HG03060 (cell line): Measurements from ENCODE around the gene KLHL33.

ENCODE experiments used
- ATAC-seq: cut with Tn5 transposase; IDR thresholded peaks from one replicate; pipeline ENCODE4 v1.9.1; 2021; ENCODE audit warnings: low read depth, moderate number of reproducible peaks; ENCODE audit not compliant: unreplicated experiment

Gene KLHL33

GRCh38 chr14:20415782-20416206 lies 20.2 kb downstream of the KLHL33 start:
- ATAC-seq, result no peak

GRCh38 chr14:20413744-20414082 lies 22.3 kb downstream of the KLHL33 start:
- ATAC-seq, result no peak

- no peak for ATAC-seq
Observed at GRCh38 chr14:20412876-20413743, 22.9 kb downstream of the KLHL33 start, which contains the start of gene TEP1. TEP1 (minus strand) TSS chr14:20413501; CDS start chr14:20408439, 5,062 bp downstream.

DNA sequence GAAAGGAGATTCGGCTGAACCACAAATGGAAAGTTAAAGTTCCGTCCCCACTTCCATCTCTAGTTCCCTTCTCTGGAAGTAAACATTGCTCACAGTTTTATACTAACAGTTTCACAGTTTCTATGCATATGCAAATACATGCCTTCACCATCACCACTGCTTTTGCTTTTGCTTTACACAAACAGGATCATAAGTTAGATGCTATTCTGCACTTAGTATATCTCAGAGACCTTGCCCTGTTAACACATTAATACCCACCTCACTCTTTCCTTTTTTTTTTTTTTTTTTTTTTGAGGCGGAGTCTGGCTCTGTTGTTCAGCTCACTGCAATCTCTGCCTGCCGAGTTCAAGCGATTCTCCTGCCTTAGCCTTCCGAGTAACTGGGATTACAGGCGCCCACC lies 23.6 kb downstream of the KLHL33 start:
- ATAC-seq, result peak; percentile 50

DNA sequence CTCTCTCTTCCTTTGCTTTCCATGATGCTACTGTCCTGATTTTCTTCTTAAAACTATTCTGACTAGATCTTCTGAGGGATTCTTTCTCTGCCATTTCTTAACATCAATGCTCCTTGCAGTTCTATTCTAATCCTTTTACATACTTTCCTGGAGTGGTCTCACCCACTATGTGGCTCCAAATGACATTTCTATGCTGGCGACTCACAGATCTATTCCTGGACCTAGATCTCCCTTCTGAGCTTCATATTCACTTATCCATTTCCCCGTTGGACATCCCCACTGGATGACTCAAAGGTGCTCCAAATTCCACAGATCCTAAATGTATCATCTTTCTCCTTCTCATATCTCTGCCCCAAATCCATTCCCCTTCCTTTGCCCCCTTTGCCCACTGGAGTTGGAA lies 26.7 kb downstream of the KLHL33 start:
- ATAC-seq, result no peak

DNA sequence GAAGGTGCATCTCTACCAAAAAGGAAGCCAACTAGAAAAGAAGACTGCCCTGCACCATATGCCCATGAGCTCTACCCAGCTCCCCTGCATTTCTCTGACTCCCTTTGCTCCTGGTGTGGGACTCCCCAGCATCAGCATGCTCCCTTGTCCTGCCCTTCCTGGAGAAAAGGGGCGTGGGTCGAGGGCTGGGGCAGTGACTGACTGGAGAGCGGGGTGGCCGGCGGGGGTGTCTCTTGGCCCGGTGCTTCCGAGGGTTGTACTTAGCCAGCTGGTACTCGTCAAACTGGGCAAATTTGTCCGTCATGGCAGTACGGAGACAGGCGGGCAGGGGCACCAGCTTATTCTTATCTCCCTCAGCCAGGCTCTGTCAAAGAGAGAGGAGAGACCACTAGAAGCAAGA lies 32.4 kb downstream of the KLHL33 start:
- ATAC-seq, result no peak

DNA sequence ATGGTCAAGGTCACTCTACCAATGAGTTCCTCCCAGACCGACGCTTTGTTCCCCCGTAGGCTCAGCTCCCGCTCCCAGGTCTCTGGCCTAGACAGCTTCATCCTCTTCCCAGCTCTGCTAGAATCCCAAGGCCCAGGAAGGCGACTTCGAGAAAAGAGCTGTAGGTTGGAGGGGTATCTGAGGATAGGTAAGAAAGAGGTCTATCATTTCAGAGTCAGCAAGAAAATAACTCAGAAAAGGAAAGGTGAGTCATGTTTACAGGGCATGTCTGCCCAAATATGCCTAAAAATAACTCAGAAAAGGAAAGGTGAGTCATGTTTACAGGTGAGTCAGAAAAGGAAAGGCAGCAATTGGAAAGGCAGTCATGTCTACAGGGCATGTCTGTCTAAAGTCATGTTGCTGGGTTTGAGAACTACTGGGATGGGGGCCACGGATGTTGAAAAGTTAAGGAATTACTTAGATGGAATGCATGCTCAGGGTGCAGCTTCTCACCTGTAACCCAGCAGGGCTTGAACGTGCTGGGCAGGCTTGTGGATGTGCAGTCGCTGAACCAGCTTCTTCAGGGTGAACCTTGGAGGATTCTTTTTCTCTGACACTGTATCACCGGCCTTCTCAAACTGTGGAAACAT lies 34.9 kb downstream of the KLHL33 start:
- no peak for ATAC-seq

DNA sequence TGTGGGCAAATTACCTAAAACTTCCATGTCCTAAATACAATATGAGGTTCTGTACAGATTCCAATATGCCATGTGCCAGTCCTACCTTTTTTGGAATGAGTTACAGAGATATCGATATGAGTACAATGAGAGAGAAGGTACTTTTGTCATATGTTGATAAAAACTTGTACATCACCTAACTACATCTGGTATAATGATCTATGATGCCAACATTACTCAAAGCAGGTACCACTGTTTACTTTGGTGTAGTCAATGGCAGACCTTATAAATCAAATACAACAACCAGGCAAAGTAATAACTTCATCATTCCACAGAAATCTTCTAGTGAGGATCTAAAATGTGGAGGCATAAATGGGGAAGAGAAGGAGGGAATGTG lies 35.4 kb downstream of the KLHL33 start:
- ATAC-seq, result no peak

DNA sequence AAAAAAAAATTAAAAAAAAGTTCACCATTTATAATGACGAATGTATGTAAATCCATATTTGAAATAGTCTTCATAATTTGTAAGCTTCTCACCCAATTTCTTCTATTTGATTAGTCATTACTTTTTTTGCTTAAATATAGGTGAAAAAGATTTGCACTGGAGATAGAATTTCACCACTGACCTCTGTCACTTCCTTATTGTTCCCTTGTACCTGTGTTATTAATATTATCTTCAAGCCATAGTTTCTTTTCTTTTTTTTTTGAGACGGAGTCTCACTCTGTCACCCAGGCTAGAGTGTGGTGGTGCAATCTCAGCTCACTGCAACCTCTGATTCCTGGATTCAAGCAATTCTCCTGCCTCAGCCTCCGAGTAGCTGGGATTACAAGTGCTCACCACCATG lies 38.5 kb downstream of the KLHL33 start:
- no peak for ATAC-seq

GRCh38 chr14:20391505-20391904 lies 44.5 kb downstream of the KLHL33 start:
- no peak for ATAC-seq

GRCh38 chr14:20388159-20388558 lies 47.8 kb downstream of the KLHL33 start:
- ATAC-seq, result no peak

GRCh38 chr14:20387576-20387975 lies 48.4 kb downstream of the KLHL33 start:
- ATAC-seq, result no peak

- ATAC-seq, result no peak
Observed at GRCh38 chr14:20386276-20386855, 49.6 kb downstream of the KLHL33 start.

- no peak for ATAC-seq
Observed at GRCh38 chr14:20384886-20385285, 51.1 kb downstream of the KLHL33 start.

- ATAC-seq, result no peak
Observed at GRCh38 chr14:20384321-20384720, 51.6 kb downstream of the KLHL33 start.

- ATAC-seq, result no peak
Observed at GRCh38 chr14:20383636-20384035, 52.3 kb downstream of the KLHL33 start.

- ATAC-seq, result no peak
Observed at GRCh38 chr14:20383032-20383431, 52.9 kb downstream of the KLHL33 start.

- no peak for ATAC-seq
Observed at GRCh38 chr14:20382526-20382925, 53.4 kb downstream of the KLHL33 start.

DNA sequence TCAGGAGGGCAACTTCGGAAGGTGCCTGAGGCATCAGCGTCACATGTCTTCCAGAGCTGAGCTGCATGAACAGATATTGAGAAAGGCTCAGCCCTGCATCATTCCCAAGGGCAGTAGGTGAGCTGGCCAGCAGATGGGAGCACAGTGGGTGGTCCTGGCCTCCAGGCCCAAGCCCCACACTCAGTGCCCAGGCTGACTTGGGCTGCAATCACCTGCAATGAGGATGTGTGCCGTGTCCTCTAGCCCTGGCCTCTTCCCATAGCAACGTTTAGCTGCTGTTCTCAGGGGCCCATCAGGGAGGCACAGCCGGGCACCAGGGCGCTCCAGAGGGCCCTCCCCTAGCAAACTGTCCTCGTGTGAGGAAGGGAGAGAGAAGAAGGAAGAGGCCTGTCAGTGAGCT lies 54.6 kb downstream of the KLHL33 start:
- ATAC-seq, result no peak

DNA sequence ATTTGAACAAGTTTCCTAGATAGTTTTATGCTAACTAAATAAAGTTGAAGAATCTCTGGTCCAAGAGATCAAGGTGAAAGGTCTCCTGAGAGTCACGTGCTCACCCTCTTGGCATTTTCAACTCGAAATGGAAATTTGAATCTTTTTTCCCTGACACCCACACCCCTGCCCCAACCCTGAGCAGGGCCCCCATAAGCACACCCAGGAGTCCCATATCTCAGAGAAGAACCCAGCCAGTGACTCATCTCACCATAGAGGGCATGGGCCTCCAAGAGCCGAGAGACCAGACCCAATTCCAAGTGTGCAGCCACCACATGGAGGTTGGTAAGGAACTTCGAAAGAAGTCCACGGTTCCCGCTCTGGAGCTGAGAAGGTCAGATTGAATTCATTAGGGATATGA lies 55.3 kb downstream of the KLHL33 start:
- no peak for ATAC-seq

DNA sequence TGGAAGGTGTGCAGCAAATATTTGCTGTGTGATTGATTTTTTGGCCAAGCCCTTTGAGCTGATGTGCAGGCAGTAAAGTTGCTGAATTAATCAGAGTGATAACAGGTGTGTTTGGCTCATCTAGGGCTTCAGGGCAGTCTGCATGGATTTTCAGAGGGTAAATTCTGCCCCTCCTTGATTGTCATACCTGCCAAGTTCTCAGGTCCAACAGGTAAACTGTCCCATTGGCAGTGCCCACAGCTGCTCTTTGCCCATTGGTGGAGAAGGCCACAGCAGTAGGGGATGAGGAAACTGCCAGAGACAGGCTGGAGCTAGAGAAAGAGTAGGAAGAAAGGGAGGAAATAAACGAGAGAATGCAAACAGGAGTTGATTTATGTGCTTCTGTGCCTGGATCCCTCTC lies 56.2 kb downstream of the KLHL33 start:
- ATAC-seq, result no peak

DNA sequence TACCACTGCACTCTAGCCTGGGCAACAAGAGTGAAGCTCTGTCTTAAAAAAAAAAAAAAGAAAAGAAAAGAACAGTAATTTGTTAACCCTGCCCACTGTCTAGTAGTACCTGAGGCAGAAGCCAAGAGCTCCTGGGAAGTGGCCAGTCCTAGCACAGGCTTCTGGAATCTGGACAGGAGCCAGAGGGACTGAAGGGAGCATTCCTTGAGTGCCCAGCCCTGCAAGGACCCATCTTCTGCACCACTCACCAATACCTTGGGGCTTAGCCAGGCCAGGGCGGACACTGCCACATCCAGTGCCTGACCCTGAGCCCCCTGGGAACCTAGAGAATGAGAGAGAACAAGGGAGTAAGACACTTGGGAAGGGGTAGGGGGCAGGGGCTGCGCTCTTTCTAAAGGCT lies 58.8 kb downstream of the KLHL33 start:
- no peak for ATAC-seq
